ENCODE measurements around the gene PFDN1.

DNA sequence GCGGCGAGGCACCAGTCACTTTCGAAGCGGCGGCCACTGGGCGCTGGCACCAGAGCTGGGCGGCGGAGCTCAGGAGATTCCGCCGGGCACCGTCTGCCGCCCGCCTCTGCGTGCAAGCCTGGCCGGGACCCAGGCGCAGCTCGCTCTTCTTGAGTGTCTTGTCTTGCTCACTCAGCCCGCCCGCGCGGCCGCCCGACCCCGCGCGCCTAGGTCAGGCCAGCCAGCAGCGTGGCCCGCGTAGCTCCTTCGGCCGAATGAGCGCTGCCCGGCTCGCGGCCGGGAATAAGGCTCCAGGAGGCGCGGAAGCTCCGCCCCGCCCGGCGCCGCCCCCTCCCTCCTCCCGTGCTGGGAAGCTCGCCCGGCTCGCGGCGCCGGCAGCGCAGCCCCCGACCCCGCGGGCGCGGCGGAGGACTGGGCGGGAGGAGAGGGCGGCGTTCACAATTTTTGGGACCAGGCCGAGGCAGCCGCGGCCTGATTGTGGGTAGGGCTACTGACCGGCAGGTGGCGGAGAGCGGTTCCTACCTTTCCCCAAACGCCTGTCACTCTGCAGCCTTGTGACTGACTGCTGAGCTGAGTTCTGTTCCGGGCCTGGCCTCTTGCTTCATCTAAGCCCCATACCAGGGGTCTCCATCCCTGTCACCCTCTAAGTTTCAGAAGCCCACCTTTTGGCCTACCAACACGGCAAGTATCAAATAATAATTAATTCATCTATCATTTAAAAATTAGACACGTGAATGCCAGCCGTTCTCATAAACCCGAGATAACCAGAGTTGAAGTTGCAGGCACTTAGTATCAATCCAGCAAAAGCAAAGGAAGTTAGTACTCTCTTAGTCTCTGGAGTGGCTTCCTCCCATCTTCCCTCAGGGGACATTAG is 43.7 kb upstream of the PFDN1 start, which contains the start of gene HBEGF:
- TF ChIP-seq, protein P1, sequence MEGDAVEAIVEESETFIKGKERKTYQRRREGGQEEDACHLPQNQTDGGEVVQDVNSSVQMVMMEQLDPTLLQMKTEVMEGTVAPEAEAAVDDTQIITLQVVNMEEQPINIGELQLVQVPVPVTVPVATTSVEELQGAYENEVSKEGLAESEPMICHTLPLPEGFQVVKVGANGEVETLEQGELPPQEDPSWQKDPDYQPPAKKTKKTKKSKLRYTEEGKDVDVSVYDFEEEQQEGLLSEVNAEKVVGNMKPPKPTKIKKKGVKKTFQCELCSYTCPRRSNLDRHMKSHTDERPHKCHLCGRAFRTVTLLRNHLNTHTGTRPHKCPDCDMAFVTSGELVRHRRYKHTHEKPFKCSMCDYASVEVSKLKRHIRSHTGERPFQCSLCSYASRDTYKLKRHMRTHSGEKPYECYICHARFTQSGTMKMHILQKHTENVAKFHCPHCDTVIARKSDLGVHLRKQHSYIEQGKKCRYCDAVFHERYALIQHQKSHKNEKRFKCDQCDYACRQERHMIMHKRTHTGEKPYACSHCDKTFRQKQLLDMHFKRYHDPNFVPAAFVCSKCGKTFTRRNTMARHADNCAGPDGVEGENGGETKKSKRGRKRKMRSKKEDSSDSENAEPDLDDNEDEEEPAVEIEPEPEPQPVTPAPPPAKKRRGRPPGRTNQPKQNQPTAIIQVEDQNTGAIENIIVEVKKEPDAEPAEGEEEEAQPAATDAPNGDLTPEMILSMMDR (IDR thresholded peaks at IDR 0.05), result peak in 4 of 6 experiments; percentile 24 to 56 (median 46)
- TF ChIP-seq POLR2A (IDR thresholded peaks at IDR 0.05), result peak; percentile 87 to 95
